ENCODE measurements around the gene GPX5. TPM values are rescaled to one million over a fixed set of nuclear protein-coding genes. Genes with fewer than 3 reads are reported as not detected.

GPX5 gene
- total and polyA plus RNA-seq, 2 experiments from 2014 or later, result not detected

GRCh38 chr6:28537065-28537464 is 11.4 kb downstream of the GPX5 start:
- no peaks in the 10 kb centered on the region for H4K20me1 ChIP-seq (replicated peaks; ENCODE audit: insufficient read depth)
- H3K4me2 ChIP-seq, result peak overlapping the region; percentile 72
- peak overlapping the region; percentile 34; the same call in 1 of the 2 replicates for H3K27ac ChIP-seq (ENCODE audit: low read depth)
- Mint-ChIP-seq H3K36me3 (ENCODE audit: low read depth) (no peaks in the 10 kb centered on the region), H3K27me3 (ENCODE audit: insufficient read depth, low read depth, poor library complexity) (peaks cover 24% of the 10 kb centered on the region), H3K27ac (peak overlapping the region; percentile 97), H3K4me1 (peaks cover 22% of the 10 kb centered on the region), H3K4me3 (peak overlapping the region; percentile 98), H3K9me3 (peaks cover 6% of the 10 kb centered on the region; the same call in 2 of the 3 replicates)
- no peaks in the 10 kb centered on the region for H3F3A ChIP-seq (replicated peaks; ENCODE audit: low read depth)
- H3K79me2 ChIP-seq (replicated peaks; ENCODE audit: insufficient read depth), result no peaks in the 10 kb centered on the region
- H3K27me3 ChIP-seq (ENCODE audit: insufficient read depth), result no peaks in the 10 kb centered on the region
- DNase-seq (ENCODE audit: low spot score) (peak; percentile 68), ATAC-seq (peak; percentile 49)
- H3K9me2 ChIP-seq (ENCODE audit: insufficient read depth), result no peaks in the 10 kb centered on the region
- H2AFZ ChIP-seq, result peak overlapping the region; percentile 12
- TF ChIP-seq ZNF331 (CRISPR knock-in tag; IDR thresholded peaks at IDR 0.05; ENCODE audit: low read depth) (no peak), NANOG (IDR thresholded peaks at IDR 0.05; ENCODE audit: borderline replicate concordance) (no peak), ZNF114 (CRISPR knock-in tag; IDR thresholded peaks at IDR 0.05) (no peak), CREB1 (CRISPR knock-in tag; IDR thresholded peaks at IDR 0.05; ENCODE audit: low read depth) (0 out of 2 replicates have a peak, but pooled peaks have one; percentile 29)
- H3K4me1 ChIP-seq (ENCODE audit: insufficient read depth), result 0 out of 2 replicates have a peak, but pooled peaks cover 4% of the 10 kb centered on the region
- peak overlapping the region; percentile 64 for H3K4me3 ChIP-seq
- no peaks in the 10 kb centered on the region for H3K36me3 ChIP-seq (ENCODE audit: insufficient read depth)

GRCh38 chr6:28537509-28538140 is 11.9 kb downstream of the GPX5 start:
- no peaks in the 10 kb centered on the region for H4K20me1 ChIP-seq (replicated peaks; ENCODE audit: insufficient read depth)
- peak overlapping the region; percentile 64 for H2AFZ ChIP-seq
- H3K9me2 ChIP-seq (ENCODE audit: insufficient read depth), result no peaks in the 10 kb centered on the region
- ATAC-seq (peak; percentile 92), DNase-seq (ENCODE audit: low spot score) (peak; percentile 92)
- peak overlapping the region; percentile 64 for H3K4me3 ChIP-seq
- peak overlapping the region; percentile 97 for H3K27ac Mint-ChIP-seq
- H3K4me1 ChIP-seq (ENCODE audit: insufficient read depth), result 0 out of 2 replicates have a peak, but pooled peaks cover 4% of the 10 kb centered on the region
- no peak for TF ChIP-seq ZNF331 (CRISPR knock-in tag; IDR thresholded peaks at IDR 0.05; ENCODE audit: low read depth)
- peak; percentile 39; the same call in 1 of the 2 replicates for TF ChIP-seq NANOG (IDR thresholded peaks at IDR 0.05; ENCODE audit: borderline replicate concordance)
- no peak for TF ChIP-seq ZNF114 (CRISPR knock-in tag; IDR thresholded peaks at IDR 0.05)
- TF ChIP-seq CREB1 (CRISPR knock-in tag; IDR thresholded peaks at IDR 0.05; ENCODE audit: low read depth), result no peak; the same call in 1 of the 2 replicates
- TF ChIP-seq STAT1 (IDR thresholded peaks at IDR 0.05; ENCODE audit: unreplicated experiment), result no peak
- TF ChIP-seq ETS1 (IDR thresholded peaks at IDR 0.05), result peak; percentile 48; the same call in 1 of the 2 replicates
- H3F3A ChIP-seq (replicated peaks; ENCODE audit: low read depth), result no peaks in the 10 kb centered on the region
- H3K4me1 Mint-ChIP-seq, result peaks cover 25% of the 10 kb centered on the region
- H3K27ac ChIP-seq (ENCODE audit: low read depth), result no peak overlapping the region
- no peaks in the 10 kb centered on the region for H3K36me3 Mint-ChIP-seq (ENCODE audit: low read depth)
- H3K9me3 Mint-ChIP-seq, result peaks cover 6% of the 10 kb centered on the region; the same call in 2 of the 3 replicates
- peak overlapping the region; percentile 98 for H3K4me3 Mint-ChIP-seq
- H3K27me3 ChIP-seq (ENCODE audit: insufficient read depth), result no peaks in the 10 kb centered on the region
- H3K79me2 ChIP-seq (replicated peaks; ENCODE audit: insufficient read depth), result no peaks in the 10 kb centered on the region
- peaks cover 25% of the 10 kb centered on the region for H3K27me3 Mint-ChIP-seq (ENCODE audit: insufficient read depth, low read depth, poor library complexity)
- H3K4me2 ChIP-seq, result peak overlapping the region; percentile 72
- H3K36me3 ChIP-seq (ENCODE audit: insufficient read depth), result no peaks in the 10 kb centered on the region

- Histone ChIP-seq H3K79me2 (replicated peaks; ENCODE audit: insufficient read depth) (no peaks in the 10 kb centered on the region), H2AFZ (peak overlapping the region; percentile 60; the same call in 1 of the 2 replicates), H3K4me2 (peak overlapping the region; percentile 77), H3F3A (replicated peaks; ENCODE audit: low read depth) (0 out of 2 replicates have a peak, but pooled peaks cover 5% of the 10 kb centered on the region), H3K36me3 (ENCODE audit: insufficient read depth) (no peaks in the 10 kb centered on the region), H4K20me1 (replicated peaks; ENCODE audit: insufficient read depth) (no peaks in the 10 kb centered on the region), H3K4me3 (peak overlapping the region; percentile 75), H3K27ac (ENCODE audit: low read depth) (peak overlapping the region; percentile 83), H3K9me2 (ENCODE audit: insufficient read depth) (no peaks in the 10 kb centered on the region), H3K4me1 (ENCODE audit: insufficient read depth) (0 out of 2 replicates have a peak, but pooled peaks cover 4% of the 10 kb centered on the region), H3K27me3 (ENCODE audit: insufficient read depth) (no peaks in the 10 kb centered on the region)
- Mint-ChIP-seq H3K36me3 (ENCODE audit: low read depth) (no peaks in the 10 kb centered on the region), H3K4me1 (peaks cover 19% of the 10 kb centered on the region), H3K9me3 (peaks cover 9% of the 10 kb centered on the region; the same call in 2 of the 3 replicates), H3K4me3 (peak overlapping the region; percentile 84), H3K27ac (peak overlapping the region; percentile 92), H3K27me3 (ENCODE audit: insufficient read depth, low read depth, poor library complexity) (peaks cover 37% of the 10 kb centered on the region)
- DNase-seq (ENCODE audit: low spot score) (no peak), ATAC-seq (no peak)
- TF ChIP-seq ZNF331 (CRISPR knock-in tag; IDR thresholded peaks at IDR 0.05; ENCODE audit: low read depth) (no peak), CREB1 (CRISPR knock-in tag; IDR thresholded peaks at IDR 0.05; ENCODE audit: low read depth) (no peak), CTCF (conservative IDR thresholded peaks at IDR 0.05; ENCODE audit: low read depth in 2 of 2) (no peak), ETS1 (IDR thresholded peaks at IDR 0.05) (no peak), REST (IDR thresholded peaks at IDR 0.05; ENCODE audit: unreplicated experiment) (no peak), EZH2 (IDR thresholded peaks at IDR 0.05; ENCODE audit: low read depth, unreplicated experiment) (no peak)
Measured at GRCh38 chr6:28541996-28542395, 16.3 kb downstream of the GPX5 start.

Data from GM23338 (cell line).